Fibroblast of pulmonary artery (primary cell): Measurements from ENCODE around the gene VRK2.

Experiments
- DNase-seq: peaks from one replicate; pipeline ENCODE4 v3.0.0-alpha.2; 2010; ENCODE audit warnings: low read depth
- H3K4me3 ChIP-seq: replicated peaks from 2 replicates; pipeline ENCODE4 v1.5.1; 2011; ENCODE audit warnings: low read depth, mild to moderate bottlenecking, control low read depth, low read length, moderate library complexity
- TF ChIP-seq, protein P1 (sequence below): IDR thresholded peaks from 2 replicates; pipeline ENCODE4 v1.5.1; 2011; ENCODE audit warnings: mild to moderate bottlenecking, control low read depth, low read length, inconsistent platforms; ENCODE audit errors: missing control alignments

The VRK2 gene

GRCh38 chr2:58046585-58047372 lies at the start of gene VRK2:
VRK2 (plus strand) TSS chr2:58046806; CDS start chr2:58048832, 2,026 bp downstream.
- DNase-seq, result peak; percentile 94
- peak within 1 kb of the TSS; percentile 75 for H3K4me3 ChIP-seq
- TF ChIP-seq, protein P1, sequence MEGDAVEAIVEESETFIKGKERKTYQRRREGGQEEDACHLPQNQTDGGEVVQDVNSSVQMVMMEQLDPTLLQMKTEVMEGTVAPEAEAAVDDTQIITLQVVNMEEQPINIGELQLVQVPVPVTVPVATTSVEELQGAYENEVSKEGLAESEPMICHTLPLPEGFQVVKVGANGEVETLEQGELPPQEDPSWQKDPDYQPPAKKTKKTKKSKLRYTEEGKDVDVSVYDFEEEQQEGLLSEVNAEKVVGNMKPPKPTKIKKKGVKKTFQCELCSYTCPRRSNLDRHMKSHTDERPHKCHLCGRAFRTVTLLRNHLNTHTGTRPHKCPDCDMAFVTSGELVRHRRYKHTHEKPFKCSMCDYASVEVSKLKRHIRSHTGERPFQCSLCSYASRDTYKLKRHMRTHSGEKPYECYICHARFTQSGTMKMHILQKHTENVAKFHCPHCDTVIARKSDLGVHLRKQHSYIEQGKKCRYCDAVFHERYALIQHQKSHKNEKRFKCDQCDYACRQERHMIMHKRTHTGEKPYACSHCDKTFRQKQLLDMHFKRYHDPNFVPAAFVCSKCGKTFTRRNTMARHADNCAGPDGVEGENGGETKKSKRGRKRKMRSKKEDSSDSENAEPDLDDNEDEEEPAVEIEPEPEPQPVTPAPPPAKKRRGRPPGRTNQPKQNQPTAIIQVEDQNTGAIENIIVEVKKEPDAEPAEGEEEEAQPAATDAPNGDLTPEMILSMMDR, result no peak

DNA sequence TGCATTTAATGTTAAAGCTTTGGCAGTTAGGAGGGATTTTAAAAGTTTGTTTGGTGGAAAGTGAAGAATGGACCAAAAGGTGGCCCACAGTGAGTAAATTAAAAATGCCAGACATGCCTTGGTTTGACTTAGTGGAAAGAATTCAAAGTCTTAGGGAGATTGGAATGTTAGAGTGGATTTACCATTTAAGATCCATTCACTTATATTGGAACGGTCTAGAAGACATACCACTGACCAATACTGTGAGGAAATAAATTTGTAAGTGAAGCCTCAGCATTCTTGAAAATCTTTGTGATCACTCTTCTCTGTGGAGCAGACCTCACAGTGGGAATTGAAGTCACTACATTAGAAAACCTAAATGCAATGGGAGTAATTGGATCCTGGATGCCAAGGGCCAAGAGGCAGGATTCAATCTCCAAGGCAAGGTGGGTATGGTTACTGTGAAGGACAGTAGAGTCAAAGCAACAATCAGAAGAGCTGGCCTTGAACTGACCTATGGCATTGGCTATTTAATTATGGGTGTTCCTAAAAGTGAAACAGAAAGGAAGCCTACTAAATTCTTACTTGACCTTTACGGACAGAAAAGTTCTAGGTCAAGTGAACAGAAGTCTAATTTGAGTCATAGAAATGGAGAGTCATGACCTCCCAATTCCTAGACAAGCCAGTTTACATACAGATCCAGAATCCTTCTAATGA lies 40.2 kb upstream of the VRK2 start:
- DNase-seq, result no peak
- TF ChIP-seq, protein P1, result no peak
- no peak overlapping the region for H3K4me3 ChIP-seq

- DNase-seq, result no peak
Measured at GRCh38 chr2:58006952-58007284, 39.7 kb upstream of the VRK2 start.

DNA sequence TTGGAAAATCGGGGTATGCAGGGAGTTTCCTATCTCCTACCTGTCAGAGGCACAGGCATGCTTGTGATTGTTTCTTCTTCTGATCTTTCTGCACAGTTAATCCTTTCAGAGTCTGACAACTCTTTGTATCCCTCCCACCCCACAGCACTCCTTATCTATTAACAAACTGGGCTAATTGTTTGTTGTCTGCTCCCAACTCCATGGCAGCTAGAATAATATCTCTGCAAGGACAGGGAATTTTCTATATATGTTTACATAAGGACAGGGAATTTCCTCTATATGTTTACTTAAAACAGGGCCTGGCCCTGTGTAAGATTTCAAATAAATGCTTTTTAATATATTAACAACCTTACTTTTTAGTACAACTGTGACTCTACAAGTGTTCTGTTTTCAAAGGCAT lies 36.0 kb upstream of the VRK2 start:
- TF ChIP-seq, protein P1, result no peak
- H3K4me3 ChIP-seq, result no peak overlapping the region
- DNase-seq, result no peak

More at GRCh38 chr2:58006952-58007284, 39.7 kb upstream of the VRK2 start:
- no peak overlapping the region for H3K4me3 ChIP-seq
- TF ChIP-seq, protein P1, result no peak

DNA sequence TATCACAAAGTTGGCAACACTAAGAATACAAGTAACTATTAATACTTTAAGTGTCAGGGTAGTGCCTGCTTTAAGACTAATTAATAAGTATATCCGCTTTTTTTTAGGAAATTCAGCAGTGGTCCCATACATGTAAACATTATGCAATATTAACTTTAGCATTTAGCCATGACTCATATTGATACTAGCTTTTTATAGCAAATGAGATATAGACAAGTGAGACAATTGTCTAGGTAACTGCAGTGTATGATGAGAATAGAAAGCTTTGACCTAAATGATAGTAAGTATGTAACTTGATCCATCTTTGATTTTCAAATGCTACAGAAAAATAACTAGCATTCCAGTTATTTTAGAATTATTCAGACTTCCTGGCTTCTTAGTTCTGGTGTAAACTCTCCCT lies 27.4 kb upstream of the VRK2 start:
- DNase-seq, result no peak
- no peak overlapping the region for H3K4me3 ChIP-seq
- TF ChIP-seq, protein P1, result no peak

DNA sequence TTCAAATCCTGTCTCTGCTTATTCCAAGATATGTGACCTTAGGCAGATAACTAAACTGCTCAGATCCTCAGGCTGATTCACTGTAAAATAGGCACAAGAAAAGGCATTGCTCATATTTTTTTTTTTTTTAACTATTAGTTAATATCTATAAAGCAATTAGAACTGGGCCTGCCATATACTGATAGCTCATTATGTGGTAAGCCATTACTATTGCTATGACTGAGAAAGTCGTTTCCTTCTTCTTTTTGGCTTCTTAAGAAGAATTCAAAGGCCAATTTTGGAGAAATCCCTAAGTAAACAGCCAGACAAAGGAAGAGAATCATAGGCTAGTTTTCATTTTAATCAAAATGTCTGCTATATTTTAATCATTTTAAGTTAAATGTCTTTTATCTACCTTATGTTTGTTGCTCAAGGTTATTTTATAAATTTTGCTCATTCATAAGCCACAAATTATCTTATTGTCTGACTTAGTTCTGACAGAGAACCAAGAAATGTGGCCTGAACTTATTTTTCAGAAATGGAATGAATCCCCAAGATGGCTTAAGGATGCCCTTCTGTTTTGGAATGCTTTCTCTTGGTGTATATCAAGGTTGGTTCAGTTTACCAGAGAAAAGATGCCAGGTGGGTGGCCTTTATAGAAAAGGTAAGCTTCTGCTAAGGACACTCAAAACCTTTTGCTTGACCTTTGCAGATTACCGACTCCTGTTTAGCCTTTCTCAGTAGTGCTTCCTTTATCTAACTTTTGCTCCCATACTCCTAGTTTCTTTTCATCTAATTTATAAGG lies 21.3 kb upstream of the VRK2 start:
- H3K4me3 ChIP-seq, result no peak overlapping the region
- TF ChIP-seq, protein P1, result no peak
- no peak for DNase-seq
